Skeletal muscle tissue (tissue), 4 donors: ENCODE measurements around the gene KRTAP10-10. TPM values are rescaled to one million over a fixed set of nuclear protein-coding genes. Genes with fewer than 3 reads are reported as not detected.
"Not testable (repeated sequence)": the region's sequence is repeated elsewhere in the genome, so short reads cannot be mapped to it uniquely, and the experiment has no call there.

ENCODE experiments used
- H3K27ac ChIP-seq: one replicate; pipeline ENCODE4 v1.7.0; 2013; ENCODE audit warnings: mild to moderate bottlenecking, low read depth, low read length, inconsistent platforms
- H3K27me3 ChIP-seq, 3 donors: one replicate each; pipeline ENCODE4 v1.7.0; 2013; ENCODE audit warnings: low read length in 3 of 3; ENCODE audit not compliant: control insufficient read depth in 3 of 3, insufficient read depth in 3 of 3
- H3K36me3 ChIP-seq, 3 donors: one replicate each; pipeline ENCODE4 v1.7.0; 2013; ENCODE audit warnings: low read length in 3 of 3; ENCODE audit not compliant: control insufficient read depth in 3 of 3, insufficient read depth in 3 of 3
- H3K4me1 ChIP-seq, 3 donors: one replicate each; pipeline ENCODE4 v1.7.0; 2013; ENCODE audit warnings: low read length in 3 of 3, mild to moderate bottlenecking in 3 of 3; ENCODE audit not compliant: control insufficient read depth in 3 of 3, insufficient read depth in 3 of 3
- H3K4me3 ChIP-seq, 3 donors: one replicate each; pipeline ENCODE4 v1.7.0; 2013; ENCODE audit warnings: low read length in 3 of 3
- H3K9ac ChIP-seq, 3 donors: one replicate each; pipeline ENCODE4 v1.7.0; 2013; ENCODE audit warnings: low read length in 3 of 3, mild to moderate bottlenecking in 3 of 3, moderate library complexity in 2 of 3, low read depth in 1 of 3
- H3K9me3 ChIP-seq, 3 donors: one replicate each; pipeline ENCODE4 v1.7.0; 2013; ENCODE audit warnings: low read length in 3 of 3; ENCODE audit not compliant: control insufficient read depth in 3 of 3
- total RNA-seq: library from RNA; depleted of rRNA; stranded (reverse); fragments of >200 nt; gene quantifications from one replicate; pipeline ENCODE4 v1.2.3, GENCODE V29; 2014
- donor health status: Osteomylitis.

Gene KRTAP10-10
- total RNA-seq, 1 donor from 2014 or later: not detected

GRCh38 chr21:44594406-44594916 lies 42.7 kb upstream of the KRTAP10-10 start:
- Histone ChIP-seq H3K9me3 (no peaks in the 10 kb centered on the region), H3K9ac (no peak overlapping the region), H3K4me3 (no peak overlapping the region), H3K27me3 (peaks cover 34 to 62% (median 51%) of the 10 kb centered on the region in 3 donors), H3K36me3 (no peaks in the 10 kb centered on the region), H3K4me1 (peaks cover 3 to 14% (median 6%) of the 10 kb centered on the region in 3 donors), H3K27ac (no peak overlapping the region)

DNA sequence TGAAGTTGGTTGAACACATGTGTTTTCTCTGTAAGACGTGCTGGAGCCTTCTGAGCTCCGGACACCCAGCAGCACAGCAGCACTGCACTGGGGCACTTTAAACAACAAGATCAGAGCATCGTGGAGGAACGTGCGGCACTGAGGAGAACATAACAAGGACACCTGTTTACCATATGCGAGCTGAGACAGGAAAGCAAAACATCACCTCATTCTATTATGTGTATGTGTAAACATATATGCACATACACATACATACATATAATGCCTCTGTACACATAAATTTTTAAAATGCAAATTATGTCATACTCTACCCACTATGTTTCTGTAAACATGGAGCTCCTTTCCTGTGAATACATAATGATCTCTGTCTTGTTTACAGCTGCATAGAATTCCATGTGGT lies 41.6 kb upstream of the KRTAP10-10 start:
- no peak overlapping the region for H3K27ac ChIP-seq
- H3K4me3 ChIP-seq: no peak overlapping the region
- peaks cover 3 to 14% (median 6%) of the 10 kb centered on the region in 3 donors for H3K4me1 ChIP-seq
- H3K36me3 ChIP-seq: no peaks in the 10 kb centered on the region
- H3K9me3 ChIP-seq: no peaks in the 10 kb centered on the region
- no peak overlapping the region for H3K9ac ChIP-seq
- H3K27me3 ChIP-seq: peaks cover 38 to 63% (median 51%) of the 10 kb centered on the region in 3 donors

GRCh38 chr21:44596068-44596725 lies 41.0 kb upstream of the KRTAP10-10 start:
- peaks cover 38 to 66% (median 51%) of the 10 kb centered on the region in 3 donors for H3K27me3 ChIP-seq
- no peak overlapping the region for H3K9ac ChIP-seq
- H3K4me3 ChIP-seq: no peak overlapping the region
- peaks cover 3 to 14% (median 6%) of the 10 kb centered on the region in 3 donors for H3K4me1 ChIP-seq
- no peaks in the 10 kb centered on the region for H3K36me3 ChIP-seq
- no peak overlapping the region for H3K27ac ChIP-seq
- H3K9me3 ChIP-seq: no peaks in the 10 kb centered on the region

- H3K9ac ChIP-seq: no peak overlapping the region
- H3K27me3 ChIP-seq: peaks cover 46 to 70% (median 54%) of the 10 kb centered on the region in 3 donors
- no peak overlapping the region for H3K4me3 ChIP-seq
- H3K9me3 ChIP-seq: no peaks in the 10 kb centered on the region
- no peaks in the 10 kb centered on the region for H3K36me3 ChIP-seq
- peaks cover 3 to 6% (median 3%) of the 10 kb centered on the region in 3 donors for H3K4me1 ChIP-seq
- no peak overlapping the region for H3K27ac ChIP-seq
These were observed 39.1 kb upstream of the KRTAP10-10 start for GRCh38 chr21:44598061-44598460.

DNA sequence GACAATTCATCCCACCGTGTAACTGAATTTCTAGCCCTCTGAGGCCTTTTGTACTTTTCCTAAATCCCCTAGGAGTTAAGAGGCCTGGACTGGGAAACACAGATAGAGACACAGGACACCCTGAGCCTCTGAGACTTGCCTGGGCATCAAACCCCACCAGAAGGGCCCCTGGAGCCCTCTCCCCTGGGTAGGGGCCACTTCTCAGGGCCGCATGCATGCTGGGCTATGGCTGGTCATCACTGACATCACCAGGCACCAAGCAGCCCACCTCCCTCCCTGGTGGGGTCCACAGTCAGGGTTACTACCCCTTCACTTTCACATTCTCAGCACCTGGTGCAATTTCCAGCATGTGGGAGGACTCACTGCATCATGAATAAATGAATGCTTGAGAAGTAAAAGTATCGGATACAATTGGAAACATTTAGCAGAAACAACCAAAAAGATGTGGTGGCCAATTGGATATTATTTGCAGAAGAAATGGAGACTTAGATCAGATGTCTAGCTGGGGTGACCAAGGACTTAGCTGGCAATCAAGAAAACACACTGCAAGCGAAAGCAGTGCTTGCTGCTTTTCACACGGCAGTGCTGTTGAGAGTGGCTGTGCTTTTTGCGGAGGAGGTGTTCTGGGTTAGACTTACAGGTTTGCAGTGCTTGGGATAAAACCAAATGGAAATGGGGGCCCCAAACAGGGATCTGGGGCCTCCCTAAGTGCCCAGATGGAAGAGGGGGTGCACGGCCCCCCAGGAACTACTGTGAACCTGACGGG lies 37.7 kb upstream of the KRTAP10-10 start:
- no peak overlapping the region for H3K9ac ChIP-seq
- no peak overlapping the region for H3K4me3 ChIP-seq
- no peaks in the 10 kb centered on the region for H3K4me1 ChIP-seq
- no peak overlapping the region for H3K27ac ChIP-seq
- H3K36me3 ChIP-seq: no peaks in the 10 kb centered on the region
- H3K9me3 ChIP-seq: peaks cover 0 to 5% (median 0%) of the 10 kb centered on the region in 3 donors
- peaks cover 43 to 68% (median 53%) of the 10 kb centered on the region in 3 donors for H3K27me3 ChIP-seq

- H3K27me3 ChIP-seq: peaks cover 41 to 61% (median 53%) of the 10 kb centered on the region in 3 donors
These were observed 36.8 kb upstream of the KRTAP10-10 start, which contains the start of gene KRTAP10-7 for GRCh38 chr21:44600118-44600978. Gene KRTAP10-7, plus strand, starts transcription at chr21:44600597. Its CDS starts 25 bp downstream, at chr21:44600622.

GRCh38 chr21:44601091-44601490 lies 36.1 kb upstream of the KRTAP10-10 start:
- H3K4me1 ChIP-seq, H3K4me3 ChIP-seq, H3K9ac ChIP-seq, H3K36me3 ChIP-seq, H3K9me3 ChIP-seq, H3K27ac ChIP-seq: not testable (repeated sequence)
- peaks cover 41 to 54% (median 50%) of the 10 kb centered on the region in 3 donors for H3K27me3 ChIP-seq

More at GRCh38 chr21:44600118-44600978, 36.8 kb upstream of the KRTAP10-10 start, which contains the start of gene KRTAP10-7:
- not testable (repeated sequence) for H3K9me3 ChIP-seq, H3K9ac ChIP-seq, H3K4me3 ChIP-seq, H3K27ac ChIP-seq, H3K4me1 ChIP-seq, H3K36me3 ChIP-seq

DNA sequence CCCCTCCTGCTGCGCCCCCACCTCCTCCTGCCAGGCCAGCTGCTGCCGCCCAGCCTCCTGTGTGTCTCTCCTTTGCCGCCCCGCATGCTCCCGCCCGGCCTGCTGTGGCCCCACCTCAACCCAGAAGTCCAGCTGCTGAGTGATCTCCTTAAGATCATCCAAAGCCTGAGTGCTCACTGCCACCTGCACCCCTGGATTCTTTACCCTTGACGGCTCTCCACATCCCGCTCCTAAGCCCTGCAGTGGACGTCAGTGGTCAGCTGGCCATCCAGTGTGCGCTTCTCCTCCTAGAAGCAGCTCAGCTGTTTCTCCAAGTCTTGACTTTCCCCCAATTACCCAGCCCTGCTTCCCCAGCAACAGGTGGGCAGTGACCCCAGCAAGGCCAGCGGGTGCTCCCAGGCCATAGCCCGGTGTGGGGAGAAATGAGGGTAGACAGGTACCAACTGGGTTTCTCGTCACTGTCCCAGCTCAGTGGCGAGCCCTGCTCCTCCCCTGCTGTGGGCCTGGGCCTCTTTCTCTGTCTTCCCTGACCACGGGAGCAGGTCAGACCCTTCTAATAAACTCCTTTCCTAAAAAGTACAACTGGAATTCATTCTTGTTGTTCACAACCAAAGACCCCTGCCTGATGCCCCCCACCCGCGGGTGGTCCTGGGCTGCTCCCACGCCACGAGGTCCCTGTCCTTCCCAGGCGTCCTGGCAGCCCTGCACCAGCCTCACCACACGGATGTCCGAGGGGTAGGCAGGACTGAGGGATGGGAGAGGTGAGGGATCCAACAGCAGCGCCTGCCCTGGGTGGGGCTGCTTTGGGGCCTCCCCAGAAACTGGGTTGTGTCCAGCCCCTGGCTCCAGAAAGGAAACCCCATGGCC lies 35.3 kb upstream of the KRTAP10-10 start:
- Histone ChIP-seq H3K4me1 (no peaks in the 10 kb centered on the region), H3K36me3 (no peaks in the 10 kb centered on the region), H3K9ac (no peak overlapping the region), H3K27me3 (peaks cover 41 to 48% (median 47%) of the 10 kb centered on the region in 3 donors), H3K27ac (no peak overlapping the region), H3K4me3 (no peak overlapping the region), H3K9me3 (peaks cover 0 to 5% (median 0%) of the 10 kb centered on the region in 3 donors)

DNA sequence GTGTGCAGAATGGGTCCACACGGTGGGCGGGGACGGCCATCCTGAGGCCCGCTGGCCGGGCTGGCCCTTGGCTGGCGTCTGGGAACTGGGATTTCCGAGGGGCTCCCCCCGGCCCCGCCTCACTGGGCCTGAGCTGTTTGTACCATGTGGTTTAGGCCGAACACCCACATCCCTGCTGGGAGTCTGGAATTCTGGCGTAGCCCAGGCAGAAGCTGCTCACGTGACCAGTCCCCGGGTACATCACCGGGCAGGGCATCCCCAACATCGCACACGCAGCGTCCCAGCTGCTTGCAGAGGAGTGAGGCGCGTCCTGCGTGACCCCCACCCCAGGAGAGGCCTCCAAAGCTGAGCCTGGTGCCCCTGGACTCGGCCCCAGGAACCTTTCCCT lies 34.7 kb upstream of the KRTAP10-10 start:
- Histone ChIP-seq H3K9ac (no peak overlapping the region), H3K4me1 (no peaks in the 10 kb centered on the region), H3K36me3 (no peaks in the 10 kb centered on the region), H3K27ac (no peak overlapping the region), H3K4me3 (no peak overlapping the region), H3K27me3 (peaks cover 40 to 52% (median 47%) of the 10 kb centered on the region in 3 donors), H3K9me3 (peaks cover 0 to 5% (median 0%) of the 10 kb centered on the region in 3 donors)
